ENCODE results near the gene FNDC3B.

DNA sequence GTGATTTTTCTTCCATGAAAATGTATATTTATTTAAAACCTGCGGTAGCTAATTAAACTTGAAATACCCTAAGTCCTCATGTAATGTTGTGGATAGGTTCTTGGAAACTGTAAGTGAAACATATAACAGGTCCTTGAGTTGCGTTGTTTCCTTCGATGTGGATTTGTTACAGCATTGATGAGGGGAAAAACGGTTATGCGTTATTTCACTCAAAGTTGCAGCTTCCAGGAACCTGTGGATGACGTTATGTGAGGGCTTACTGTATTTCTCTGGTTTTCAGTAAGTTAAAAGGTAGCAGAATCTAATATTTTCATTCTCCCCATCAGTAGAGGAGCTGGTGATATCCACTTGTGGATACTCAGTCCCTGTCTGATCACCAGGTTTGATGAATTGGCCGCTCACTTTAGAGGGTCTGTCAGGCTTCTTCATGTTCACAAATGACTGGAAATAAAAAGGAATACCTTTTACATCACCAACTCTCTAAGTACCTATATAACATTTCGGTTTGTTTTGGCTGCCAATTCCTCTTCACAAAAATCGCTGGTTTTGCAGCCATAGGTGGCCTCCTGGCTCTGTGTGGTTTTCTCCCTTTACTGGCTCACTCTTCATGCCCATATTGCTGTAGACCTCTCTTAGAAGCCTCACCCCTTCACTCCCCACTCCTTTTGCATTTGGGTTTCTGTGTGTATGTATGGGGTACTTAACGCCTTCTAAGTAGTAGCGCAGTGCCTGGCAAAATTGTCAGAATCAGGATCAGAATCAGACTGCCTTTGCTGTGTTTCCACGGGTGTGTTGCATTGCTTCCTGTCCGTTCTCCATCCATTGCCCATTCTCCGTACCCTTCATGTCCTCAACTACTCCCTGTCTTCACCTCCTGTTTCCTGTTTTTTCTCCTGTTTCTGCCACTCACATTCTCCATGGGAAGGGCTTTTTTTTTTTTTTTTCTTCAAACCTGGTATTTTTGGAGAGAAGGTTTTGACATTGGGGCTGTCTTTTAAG is 112.6 kb downstream of the FNDC3B start:
- TF ChIP-seq POLR2A (IDR thresholded peaks at IDR 0.05) (no peak), CTCF (IDR thresholded peaks at IDR 0.05) (no peak)

Data from vagina (tissue), 2 donors.